Peyer's patch (tissue), 4 donors: ENCODE results near the gene RPLP2.

Source experiments
- POLR2A ChIP-seq, 2 donors: fragments of 450-650 bp; IDR thresholded peaks; one replicate each; pipeline ENCODE4 v1.5.1; 2017; ENCODE audit warnings: antibody characterized with exemption in 2 of 2, mild to moderate bottlenecking in 2 of 2, moderate library complexity in 2 of 2
- TF ChIP-seq, protein P1 (sequence below), 6 experiments: fragments of 450-650 bp in 4 of 6; fragments of 200-600 bp in 2 of 6; sonication (generic) in 1 of 6; IDR thresholded peaks; one replicate each; pipeline ENCODE4 v1.5.1; 2017 to 2019; ENCODE audit warnings: antibody characterized with exemption in 6 of 6, mild to moderate bottlenecking in 3 of 6, moderate library complexity in 1 of 6

- TF ChIP-seq, protein P1, sequence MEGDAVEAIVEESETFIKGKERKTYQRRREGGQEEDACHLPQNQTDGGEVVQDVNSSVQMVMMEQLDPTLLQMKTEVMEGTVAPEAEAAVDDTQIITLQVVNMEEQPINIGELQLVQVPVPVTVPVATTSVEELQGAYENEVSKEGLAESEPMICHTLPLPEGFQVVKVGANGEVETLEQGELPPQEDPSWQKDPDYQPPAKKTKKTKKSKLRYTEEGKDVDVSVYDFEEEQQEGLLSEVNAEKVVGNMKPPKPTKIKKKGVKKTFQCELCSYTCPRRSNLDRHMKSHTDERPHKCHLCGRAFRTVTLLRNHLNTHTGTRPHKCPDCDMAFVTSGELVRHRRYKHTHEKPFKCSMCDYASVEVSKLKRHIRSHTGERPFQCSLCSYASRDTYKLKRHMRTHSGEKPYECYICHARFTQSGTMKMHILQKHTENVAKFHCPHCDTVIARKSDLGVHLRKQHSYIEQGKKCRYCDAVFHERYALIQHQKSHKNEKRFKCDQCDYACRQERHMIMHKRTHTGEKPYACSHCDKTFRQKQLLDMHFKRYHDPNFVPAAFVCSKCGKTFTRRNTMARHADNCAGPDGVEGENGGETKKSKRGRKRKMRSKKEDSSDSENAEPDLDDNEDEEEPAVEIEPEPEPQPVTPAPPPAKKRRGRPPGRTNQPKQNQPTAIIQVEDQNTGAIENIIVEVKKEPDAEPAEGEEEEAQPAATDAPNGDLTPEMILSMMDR (IDR thresholded peaks at IDR 0.05) = no peak
- TF ChIP-seq POLR2A (IDR thresholded peaks at IDR 0.05) = no peak
These were observed 12.0 kb downstream of the RPLP2 start for GRCh38 chr11:821512-822371.
